ENCODE data around the gene MARCHF10.

DNA sequence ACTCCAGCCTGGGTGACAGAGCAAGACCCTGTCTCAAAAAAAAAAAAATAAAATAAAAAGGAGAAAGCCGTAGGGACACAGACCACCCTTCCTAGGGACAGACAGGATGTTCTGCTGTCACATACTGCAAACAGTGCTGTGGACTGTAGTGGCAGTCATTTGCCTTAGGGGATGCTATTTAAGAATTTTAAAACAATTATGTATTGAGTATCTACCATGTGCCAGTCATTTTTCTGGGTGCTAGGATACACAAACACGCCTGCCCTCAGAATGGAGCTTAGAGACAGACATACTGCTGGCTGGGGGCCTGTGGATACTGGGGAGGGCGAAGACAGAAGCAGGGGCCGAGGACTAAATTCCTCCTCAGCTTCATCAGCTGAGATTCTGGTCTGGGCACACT, 135.2 kb downstream of the MARCHF10 start:
- TF ChIP-seq EZH2phosphoT487 (IDR thresholded peaks at IDR 0.05; ENCODE audit: low read depth, severe bottlenecking, unreplicated experiment) = no peak
- TF ChIP-seq, protein P1, sequence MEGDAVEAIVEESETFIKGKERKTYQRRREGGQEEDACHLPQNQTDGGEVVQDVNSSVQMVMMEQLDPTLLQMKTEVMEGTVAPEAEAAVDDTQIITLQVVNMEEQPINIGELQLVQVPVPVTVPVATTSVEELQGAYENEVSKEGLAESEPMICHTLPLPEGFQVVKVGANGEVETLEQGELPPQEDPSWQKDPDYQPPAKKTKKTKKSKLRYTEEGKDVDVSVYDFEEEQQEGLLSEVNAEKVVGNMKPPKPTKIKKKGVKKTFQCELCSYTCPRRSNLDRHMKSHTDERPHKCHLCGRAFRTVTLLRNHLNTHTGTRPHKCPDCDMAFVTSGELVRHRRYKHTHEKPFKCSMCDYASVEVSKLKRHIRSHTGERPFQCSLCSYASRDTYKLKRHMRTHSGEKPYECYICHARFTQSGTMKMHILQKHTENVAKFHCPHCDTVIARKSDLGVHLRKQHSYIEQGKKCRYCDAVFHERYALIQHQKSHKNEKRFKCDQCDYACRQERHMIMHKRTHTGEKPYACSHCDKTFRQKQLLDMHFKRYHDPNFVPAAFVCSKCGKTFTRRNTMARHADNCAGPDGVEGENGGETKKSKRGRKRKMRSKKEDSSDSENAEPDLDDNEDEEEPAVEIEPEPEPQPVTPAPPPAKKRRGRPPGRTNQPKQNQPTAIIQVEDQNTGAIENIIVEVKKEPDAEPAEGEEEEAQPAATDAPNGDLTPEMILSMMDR (IDR thresholded peaks at IDR 0.05; ENCODE audit: poor library complexity) = no peak
- no peak for TF ChIP-seq EZH2 (IDR thresholded peaks at IDR 0.05; ENCODE audit: borderline replicate concordance)

Measured in hepatocyte (in vitro differentiated cells).